Mammary epithelial cell (primary cell): ENCODE measurements around the gene RASGRF2.
"Not testable (repeated sequence)": the region's sequence is repeated elsewhere in the genome, so short reads cannot be mapped to it uniquely, and the experiment has no call there.

Experiments
- EZH2 ChIP-seq: IDR thresholded peaks from 2 replicates; pipeline ENCODE4 v1.6.1; 2012; ENCODE audit warnings: low read length, inconsistent platforms, borderline replicate concordance
- TF ChIP-seq, protein P1 (sequence below), 2 donors: IDR thresholded peaks in 1 of 2; conservative IDR thresholded peaks in 1 of 2; 2 replicates each; pipeline ENCODE4 v1.5.1; 2011 to 2012; ENCODE audit warnings: inconsistent platforms in 2 of 2, low read length in 2 of 2, mild to moderate bottlenecking in 2 of 2, control low read depth in 1 of 2, low read depth in 1 of 2; ENCODE audit not compliant: insufficient read depth in 1 of 2; ENCODE audit errors: extremely low read depth in 1 of 2

GRCh38 chr5:81029736-81030135, 69.6 kb downstream of the RASGRF2 start:
- TF ChIP-seq, protein P1, sequence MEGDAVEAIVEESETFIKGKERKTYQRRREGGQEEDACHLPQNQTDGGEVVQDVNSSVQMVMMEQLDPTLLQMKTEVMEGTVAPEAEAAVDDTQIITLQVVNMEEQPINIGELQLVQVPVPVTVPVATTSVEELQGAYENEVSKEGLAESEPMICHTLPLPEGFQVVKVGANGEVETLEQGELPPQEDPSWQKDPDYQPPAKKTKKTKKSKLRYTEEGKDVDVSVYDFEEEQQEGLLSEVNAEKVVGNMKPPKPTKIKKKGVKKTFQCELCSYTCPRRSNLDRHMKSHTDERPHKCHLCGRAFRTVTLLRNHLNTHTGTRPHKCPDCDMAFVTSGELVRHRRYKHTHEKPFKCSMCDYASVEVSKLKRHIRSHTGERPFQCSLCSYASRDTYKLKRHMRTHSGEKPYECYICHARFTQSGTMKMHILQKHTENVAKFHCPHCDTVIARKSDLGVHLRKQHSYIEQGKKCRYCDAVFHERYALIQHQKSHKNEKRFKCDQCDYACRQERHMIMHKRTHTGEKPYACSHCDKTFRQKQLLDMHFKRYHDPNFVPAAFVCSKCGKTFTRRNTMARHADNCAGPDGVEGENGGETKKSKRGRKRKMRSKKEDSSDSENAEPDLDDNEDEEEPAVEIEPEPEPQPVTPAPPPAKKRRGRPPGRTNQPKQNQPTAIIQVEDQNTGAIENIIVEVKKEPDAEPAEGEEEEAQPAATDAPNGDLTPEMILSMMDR (conservative IDR thresholded peaks at IDR 0.05 in 1 of 2, IDR thresholded peaks at IDR 0.05 in 1 of 2; ENCODE audit: extremely low read depth in 1 of 2, insufficient read depth in 1 of 2, low read depth in 1 of 2, low read length in 2 of 2), result not testable (repeated sequence)
- TF ChIP-seq EZH2, result not testable (repeated sequence)
